Heart left ventricle (tissue), 13 donors: ENCODE measurements around the gene AXIN1.

Source experiments
- POLR2A ChIP-seq, 2 donors: fragments of 450-650 bp; IDR thresholded peaks; one replicate each; pipeline ENCODE4 v1.6.1; 2017; ENCODE audit warnings: antibody characterized with exemption in 2 of 2, mild to moderate bottlenecking in 2 of 2, moderate library complexity in 2 of 2
- TF ChIP-seq, protein P1 (sequence below), 12 donors: fragments of 200-600 bp; sonication (generic) in 4 of 12; IDR thresholded peaks; one replicate each; pipeline versions ENCODE4 v1.5.0 to v1.8.0; 2018 to 2022; ENCODE audit warnings: antibody characterized with exemption in 12 of 12, mild to moderate bottlenecking in 5 of 12
- donor health status: ischemic (EF 13 %, LVEDD 7.1; RV severe dilation, severe dysfunction).
- donor health status: DM: no; HTN: yes; CAD: no.
- donor health status: DM: no; HTN: no; CAD: no.
- donor health status: ischemic (EF 25% LVEDD 6.9; RV normal size, moderate dysfunction).
- donor health status: ischemic (EF 25% LVEDD 5.7; RV mildly dilated, moderate dysfunction).
- donor health status: ischemic (EF 35%, LVEDD 5.7; RV mildly dilated, moderate dysfunction).
- donor health status: nonischemic (EF 11% LVEDD 7.7; RV severe dilation, severe dysfunction).
- donor health status: DM: yes; HTN: yes; CAD: no.
- donor health status: PGD.
- donor health status: ischemic (EF 29% LVEDD 5.4; RV normal size, mild dysfunction).
- donor health status: nonischemic (EF 23%, LVEDD 6.1; RV moderate dilation, normal function).

DNA sequence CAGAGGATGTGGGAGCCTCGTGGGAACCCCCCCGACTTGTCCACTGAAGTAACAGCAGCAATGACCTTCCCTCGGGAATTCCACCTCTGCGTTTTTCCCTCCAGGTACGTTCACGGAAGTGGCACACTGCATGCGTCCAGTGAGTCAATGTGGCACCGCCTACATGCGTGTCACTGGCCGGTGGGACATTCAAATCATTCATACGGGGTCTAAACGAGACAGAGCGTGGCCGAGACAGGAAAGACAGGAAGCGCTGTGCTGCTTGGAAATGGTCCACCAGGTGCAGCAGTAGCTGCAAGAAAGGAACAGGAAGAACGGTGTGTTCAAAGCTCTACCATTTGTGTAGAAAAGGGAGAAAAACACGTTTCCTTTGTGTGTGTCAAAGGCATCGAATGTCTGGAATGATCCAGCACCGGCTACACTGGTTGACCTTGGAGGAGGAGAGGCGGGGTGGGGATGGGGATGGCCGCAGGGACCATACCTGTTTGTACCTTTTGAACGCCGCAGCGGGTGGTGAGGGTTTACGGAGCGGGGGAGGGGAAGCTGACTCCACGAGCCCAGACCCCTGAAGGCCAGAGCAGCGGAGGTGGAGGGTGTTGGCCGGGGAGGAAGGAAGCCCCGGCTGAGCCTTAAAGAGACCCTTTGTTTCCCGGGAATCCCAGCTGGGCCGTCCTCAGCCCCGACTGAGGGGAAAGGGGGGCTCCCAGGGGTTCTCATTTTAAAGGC, 31.0 kb upstream of the AXIN1 start:
- TF ChIP-seq, protein P1, sequence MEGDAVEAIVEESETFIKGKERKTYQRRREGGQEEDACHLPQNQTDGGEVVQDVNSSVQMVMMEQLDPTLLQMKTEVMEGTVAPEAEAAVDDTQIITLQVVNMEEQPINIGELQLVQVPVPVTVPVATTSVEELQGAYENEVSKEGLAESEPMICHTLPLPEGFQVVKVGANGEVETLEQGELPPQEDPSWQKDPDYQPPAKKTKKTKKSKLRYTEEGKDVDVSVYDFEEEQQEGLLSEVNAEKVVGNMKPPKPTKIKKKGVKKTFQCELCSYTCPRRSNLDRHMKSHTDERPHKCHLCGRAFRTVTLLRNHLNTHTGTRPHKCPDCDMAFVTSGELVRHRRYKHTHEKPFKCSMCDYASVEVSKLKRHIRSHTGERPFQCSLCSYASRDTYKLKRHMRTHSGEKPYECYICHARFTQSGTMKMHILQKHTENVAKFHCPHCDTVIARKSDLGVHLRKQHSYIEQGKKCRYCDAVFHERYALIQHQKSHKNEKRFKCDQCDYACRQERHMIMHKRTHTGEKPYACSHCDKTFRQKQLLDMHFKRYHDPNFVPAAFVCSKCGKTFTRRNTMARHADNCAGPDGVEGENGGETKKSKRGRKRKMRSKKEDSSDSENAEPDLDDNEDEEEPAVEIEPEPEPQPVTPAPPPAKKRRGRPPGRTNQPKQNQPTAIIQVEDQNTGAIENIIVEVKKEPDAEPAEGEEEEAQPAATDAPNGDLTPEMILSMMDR (IDR thresholded peaks at IDR 0.05), result no peak
- TF ChIP-seq POLR2A (IDR thresholded peaks at IDR 0.05), result no peak
